AG10803 (cell line): Measurements from ENCODE around the gene KRTAP1-4.

Source experiments
- DNase-seq: peaks from one replicate; pipeline ENCODE4 v3.0.0; 2010; ENCODE audit warnings: low read depth
- H3K4me3 ChIP-seq: 2 replicates; pipeline ENCODE4 v1.5.1; 2011; ENCODE audit warnings: mild to moderate bottlenecking, low read length, control low read depth
- CTCF ChIP-seq: conservative IDR thresholded peaks from 2 replicates; pipeline ENCODE4 v1.5.1; 2011; ENCODE audit warnings: mild to moderate bottlenecking, low read length, control low read depth, inconsistent platforms

The KRTAP1-4 gene

GRCh38 chr17:40986920-40987319, 43.1 kb downstream of the KRTAP1-4 start:
- DNase-seq = no peak
- H3K4me3 ChIP-seq = no peak overlapping the region
- no peak for TF ChIP-seq CTCF

GRCh38 chr17:40984226-40984625, 45.8 kb downstream of the KRTAP1-4 start, which contains the start of gene KRT40:
KRT40 (minus strand) TSS chr17:40984326; CDS start chr17:40984273, 53 bp downstream.
- no peak for TF ChIP-seq CTCF
- DNase-seq = no peak
- H3K4me3 ChIP-seq = no peak within 1 kb of the TSS

- no peak overlapping the region for H3K4me3 ChIP-seq
- TF ChIP-seq CTCF = no peak
- DNase-seq = no peak
Measured at GRCh38 chr17:40981115-40981514, 48.9 kb downstream of the KRTAP1-4 start.

- peak; percentile 51 for DNase-seq
- no peak for TF ChIP-seq CTCF
- no peak overlapping the region for H3K4me3 ChIP-seq
Measured at GRCh38 chr17:40980596-40980995, 49.4 kb downstream of the KRTAP1-4 start.

- H3K4me3 ChIP-seq = no peak overlapping the region
- no peak for TF ChIP-seq CTCF
- no peak for DNase-seq
Measured at GRCh38 chr17:40980117-40980516, 49.9 kb downstream of the KRTAP1-4 start.
